ENCODE data around the gene ERCC2.

GRCh38 chr19:45352914-45353796, 17.2 kb downstream of the ERCC2 start:
- TF ChIP-seq YY1 (IDR thresholded peaks at IDR 0.05; ENCODE audit: low read depth) (no peak), MAX (IDR thresholded peaks at IDR 0.05) (no peak), RAD21 (IDR thresholded peaks at IDR 0.05; ENCODE audit: low read depth) (no peak), TCF12 (IDR thresholded peaks at IDR 0.05; ENCODE audit: low read depth) (no peak), EGR1 (IDR thresholded peaks at IDR 0.05) (no peak), REST (IDR thresholded peaks at IDR 0.05; ENCODE audit: low read depth) (no peak)
